Lung (tissue), 12 donors: ENCODE data around the gene GCK. TPM values are rescaled to one million over a fixed set of nuclear protein-coding genes. Genes with fewer than 3 reads are reported as not detected.

ENCODE experiments used
- ATAC-seq: fragments of 200-7000 bp; cut with Tn5 transposase; one replicate; pipeline ENCODE4 v1.9.1; 2020; ENCODE audit warnings: moderate number of reproducible peaks; ENCODE audit not compliant: insufficient read depth, low FRiP score
- DNase-seq, 3 donors: peaks; one replicate each; pipeline ENCODE4 v3.0.0-alpha.2; 2013 to 2017
- H3K27ac ChIP-seq, 2 donors: one replicate each; pipeline ENCODE4 v1.5.1; 2013; ENCODE audit warnings: mild to moderate bottlenecking in 2 of 2, moderate library complexity in 2 of 2, control low read depth in 1 of 2, inconsistent platforms in 1 of 2, low read depth in 1 of 2, low read length in 1 of 2
- H3K27me3 ChIP-seq, 3 donors: one replicate each; pipeline ENCODE4 v1.5.1; 2013; ENCODE audit warnings: low read length in 2 of 3; ENCODE audit not compliant: control insufficient read depth in 3 of 3, insufficient read depth in 3 of 3
- H3K36me3 ChIP-seq, 4 donors: one replicate each; pipeline ENCODE4 v1.5.1; 2013; ENCODE audit warnings: low read length in 4 of 4, mild to moderate bottlenecking in 1 of 4, moderate library complexity in 1 of 4; ENCODE audit not compliant: control insufficient read depth in 4 of 4, insufficient read depth in 4 of 4
- H3K4me1 ChIP-seq, 5 donors: one replicate each; pipeline ENCODE4 v1.5.1; 2013; ENCODE audit warnings: low read length in 5 of 5, mild to moderate bottlenecking in 2 of 5, moderate library complexity in 1 of 5; ENCODE audit not compliant: control insufficient read depth in 5 of 5, insufficient read depth in 5 of 5
- H3K4me3 ChIP-seq: one replicate; pipeline ENCODE4 v1.5.1; 2013; ENCODE audit warnings: mild to moderate bottlenecking, control low read depth, moderate library complexity
- H3K9ac ChIP-seq, 2 donors: one replicate each; pipeline ENCODE4 v1.5.1; 2013; ENCODE audit warnings: low read length in 2 of 2, control low read depth in 1 of 2; ENCODE audit not compliant: insufficient read depth in 1 of 2
- H3K9me3 ChIP-seq, 4 donors: one replicate each; pipeline ENCODE4 v1.5.1; 2013; ENCODE audit warnings: low read length in 3 of 4, mild to moderate bottlenecking in 1 of 4, moderate library complexity in 1 of 4; ENCODE audit not compliant: control insufficient read depth in 4 of 4, insufficient read depth in 3 of 4
- WGBS, 2 donors: extraction: QIAGEN DNeasy Blood & Tissue Kit; methylation state at CpG; one replicate each; pipeline ENCODE4 v1.1.7; 2013; 5-methylcytosine and 5-hydroxymethylcytosine counted together
- polyA plus RNA-seq, 2 donors: library from polyadenylated mRNA; stranded (reverse); fragments of 200-250 nt; gene quantifications; one replicate each; pipeline ENCODE4 v1.2.1, GENCODE V29; 2013
- total RNA-seq, 2 donors: library from RNA; depleted of rRNA in 1 of 2; stranded (reverse); fragments of >200 nt in 1 of 2; gene quantifications; one replicate each; pipeline ENCODE4 v1.2.1, GENCODE V29; 2014 to 2021
- TF ChIP-seq, protein P1 (sequence below): IDR thresholded peaks from 2 replicates; pipeline ENCODE4 v1.5.1; 2012; ENCODE audit warnings: mild to moderate bottlenecking; ENCODE audit errors: control extremely low read depth, extremely low read depth
- donor health status: control.
- donor health status: control.
- donor health status: Bipolar disorder and iron deficiency.
- donor health status: healthy.
- donor health status: DM: yes; HTN: yes; CAD: no.

Gene GCK
- total and polyA plus RNA-seq, 4 donors: 0.25 to 1.1 (median 0.43) TPM

DNA sequence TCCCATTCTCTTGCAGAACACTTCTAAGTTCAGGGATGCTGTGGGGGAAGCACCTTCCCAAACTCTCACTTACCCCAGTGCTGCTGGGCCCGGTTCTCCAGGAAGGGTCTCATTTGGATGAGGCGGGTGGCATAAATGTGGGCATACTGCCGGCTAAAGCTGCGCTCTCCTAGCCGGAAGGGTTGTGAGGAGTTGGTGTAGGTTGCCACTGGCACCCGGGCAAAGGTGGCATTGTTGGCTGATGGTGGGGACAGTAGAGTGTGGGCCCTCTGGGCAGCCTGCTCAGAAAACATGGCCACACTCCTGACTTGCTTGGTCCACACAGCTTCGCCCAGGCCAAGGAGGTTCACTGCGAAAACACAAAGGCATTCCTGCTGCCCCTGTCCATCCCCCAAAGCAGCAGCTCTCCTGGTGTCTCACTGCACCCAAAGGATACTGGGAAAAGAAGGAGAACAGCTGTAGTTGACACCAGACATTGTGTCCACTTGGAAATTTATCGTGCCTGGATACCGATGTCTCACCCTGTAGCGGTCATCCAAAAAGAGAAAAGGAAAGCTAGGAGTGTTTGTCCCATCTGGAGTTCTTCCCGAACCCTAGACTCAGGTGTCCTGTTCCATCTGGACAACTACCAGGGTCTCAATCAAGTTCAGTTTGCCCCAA lies 67.3 kb downstream of the GCK start:
- H3K9me3 ChIP-seq: no peaks in the 10 kb centered on the region
- H3K27ac ChIP-seq: no peak overlapping the region
- no peaks in the 10 kb centered on the region for H3K27me3 ChIP-seq
- H3K9ac ChIP-seq: no peak overlapping the region
- peaks cover 0 to 29% (median 17%) of the 10 kb centered on the region in 4 donors for H3K36me3 ChIP-seq
- no peak for ATAC-seq
- no peak for DNase-seq
- H3K4me3 ChIP-seq: no peak overlapping the region
- peaks cover 3 to 23% (median 9%) of the 10 kb centered on the region in 5 donors for H3K4me1 ChIP-seq
- TF ChIP-seq, protein P1, sequence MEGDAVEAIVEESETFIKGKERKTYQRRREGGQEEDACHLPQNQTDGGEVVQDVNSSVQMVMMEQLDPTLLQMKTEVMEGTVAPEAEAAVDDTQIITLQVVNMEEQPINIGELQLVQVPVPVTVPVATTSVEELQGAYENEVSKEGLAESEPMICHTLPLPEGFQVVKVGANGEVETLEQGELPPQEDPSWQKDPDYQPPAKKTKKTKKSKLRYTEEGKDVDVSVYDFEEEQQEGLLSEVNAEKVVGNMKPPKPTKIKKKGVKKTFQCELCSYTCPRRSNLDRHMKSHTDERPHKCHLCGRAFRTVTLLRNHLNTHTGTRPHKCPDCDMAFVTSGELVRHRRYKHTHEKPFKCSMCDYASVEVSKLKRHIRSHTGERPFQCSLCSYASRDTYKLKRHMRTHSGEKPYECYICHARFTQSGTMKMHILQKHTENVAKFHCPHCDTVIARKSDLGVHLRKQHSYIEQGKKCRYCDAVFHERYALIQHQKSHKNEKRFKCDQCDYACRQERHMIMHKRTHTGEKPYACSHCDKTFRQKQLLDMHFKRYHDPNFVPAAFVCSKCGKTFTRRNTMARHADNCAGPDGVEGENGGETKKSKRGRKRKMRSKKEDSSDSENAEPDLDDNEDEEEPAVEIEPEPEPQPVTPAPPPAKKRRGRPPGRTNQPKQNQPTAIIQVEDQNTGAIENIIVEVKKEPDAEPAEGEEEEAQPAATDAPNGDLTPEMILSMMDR: no peak
- 93 to 95% methylated on average over 12 of the region's 12 CpGs for WGBS, 2 donors

DNA sequence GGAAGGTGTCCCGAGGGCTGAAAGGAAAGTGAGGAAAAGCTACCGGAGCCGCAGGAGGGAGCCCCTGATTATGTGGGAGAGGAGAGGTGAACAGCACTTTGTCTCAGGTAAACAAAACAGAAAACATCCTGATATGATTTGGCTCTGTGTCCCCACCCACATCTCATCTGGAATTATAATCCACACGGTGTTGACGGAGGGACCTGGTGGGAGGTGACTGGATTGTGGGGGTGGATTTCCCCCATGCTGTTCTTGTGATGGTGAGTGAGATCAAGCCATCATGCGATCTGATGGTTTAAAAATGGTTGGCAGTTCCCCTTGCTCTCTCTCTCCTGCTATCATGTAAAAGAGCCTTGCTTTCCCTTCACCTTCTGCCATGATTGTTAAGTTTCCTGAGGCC lies 68.8 kb downstream of the GCK start:
- H3K4me3 ChIP-seq: no peak overlapping the region
- no peaks in the 10 kb centered on the region for H3K27me3 ChIP-seq
- ATAC-seq (no peak), DNase-seq (no peak)
- H3K9me3 ChIP-seq: no peaks in the 10 kb centered on the region
- H3K9ac ChIP-seq: no peak overlapping the region
- TF ChIP-seq, protein P1: no peak
- H3K36me3 ChIP-seq: peaks cover 0 to 42% (median 17%) of the 10 kb centered on the region in 4 donors
- H3K27ac ChIP-seq: no peak overlapping the region
- H3K4me1 ChIP-seq: peaks cover 3 to 23% (median 9%) of the 10 kb centered on the region in 5 donors
- 87 to 94% methylated on average over 6 of the region's 6 CpGs for WGBS, 2 donors

DNA sequence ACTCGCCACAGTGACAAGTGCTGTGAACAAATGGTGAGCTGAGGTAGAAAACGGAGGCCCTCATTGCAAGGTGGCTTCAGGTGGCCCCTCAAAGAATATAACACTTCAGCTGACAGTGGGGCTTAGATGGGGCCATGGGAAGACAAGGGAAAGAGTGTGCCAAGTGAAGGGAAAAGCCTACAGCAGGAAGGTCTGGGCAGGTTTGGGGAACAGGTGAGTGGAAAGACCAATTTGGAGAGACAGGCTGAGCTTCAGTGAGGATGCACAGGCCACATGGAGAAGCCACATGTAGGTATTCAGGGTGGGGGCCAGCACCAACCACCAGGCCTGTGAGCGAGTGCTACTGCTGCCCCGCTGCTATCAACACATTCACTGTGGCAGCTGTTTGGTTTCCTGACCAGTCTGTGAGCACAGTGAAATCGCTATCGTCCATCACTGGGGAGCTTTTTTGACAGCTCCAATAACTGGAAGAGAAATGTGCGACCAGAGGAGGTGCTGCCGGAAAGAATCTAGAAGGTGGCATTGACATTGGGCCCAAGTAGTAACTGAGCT lies 69.3 kb downstream of the GCK start:
- DNase-seq (no peak), ATAC-seq (no peak)
- TF ChIP-seq, protein P1: no peak

More for the DNA sequence above, 69.3 kb downstream of the GCK start:
- Histone ChIP-seq H3K27ac (no peak overlapping the region), H3K4me3 (no peak overlapping the region), H3K27me3 (no peaks in the 10 kb centered on the region), H3K36me3 (peaks cover 0 to 46% (median 17%) of the 10 kb centered on the region in 4 donors), H3K9me3 (no peaks in the 10 kb centered on the region), H3K9ac (no peak overlapping the region), H3K4me1 (peaks cover 3 to 23% (median 9%) of the 10 kb centered on the region in 5 donors)
- WGBS, 2 donors: 90 to 93% methylated on average over 8 of the region's 8 CpGs
